MCF 10A (cell line): ENCODE data around the gene TMC4. TPM values are rescaled to one million over a fixed set of nuclear protein-coding genes. Genes with fewer than 3 reads are reported as not detected.

Source experiments
- BruUV-seq: library from RNA; stranded (reverse); fragments of 400-500 nt; replicated peaks from 2 replicates; lab custom pipeline; 2021; lab: Mats Ljungman, UMichigan
- CTCF ChIA-PET: fragments of 300-600 bp; sonication (Branson Sonifier 250); formaldehyde crosslinking; extraction: SDS; loops from one replicate; lab custom pipeline; 2021; ENCODE audit warnings: antibody characterized with exemption, inconsistent platforms; lab: Yijun Ruan, JAX
- POLR2A ChIA-PET: fragments of 300-600, 350-650 bp; sonication (Branson Sonifier 250); formaldehyde crosslinking; extraction: SDS; loops from one replicate; lab custom pipeline; 2020; ENCODE audit warnings: antibody characterized with exemption, inconsistent platforms; lab: Yijun Ruan, JAX
- DNase-seq: peaks from one replicate; pipeline ENCODE4 v3.0.0-alpha.2; 2018; ENCODE audit not compliant: unreplicated experiment
- H3K27ac Mint-ChIP-seq: one replicate; pipeline ENCODE4 v1.8.0; 2022; ENCODE audit warnings: mild to moderate bottlenecking, low read depth, mixed read lengths; ENCODE audit not compliant: unreplicated experiment
- H3K27me3 Mint-ChIP-seq: one replicate; pipeline ENCODE4 v1.8.0; 2022; ENCODE audit warnings: mixed read lengths; ENCODE audit not compliant: insufficient read depth, unreplicated experiment
- H3K36me3 Mint-ChIP-seq: one replicate; pipeline ENCODE4 v1.8.0; 2022; ENCODE audit warnings: mild to moderate bottlenecking, moderate library complexity, mixed read lengths; ENCODE audit not compliant: insufficient read depth, unreplicated experiment
- H3K4me1 Mint-ChIP-seq: one replicate; pipeline ENCODE4 v1.8.0; 2022; ENCODE audit warnings: mixed read lengths; ENCODE audit not compliant: insufficient read depth, unreplicated experiment
- H3K4me3 Mint-ChIP-seq: one replicate; pipeline ENCODE4 v1.8.0; 2022; ENCODE audit warnings: mild to moderate bottlenecking, moderate library complexity, mixed read lengths; ENCODE audit not compliant: unreplicated experiment
- H3K9me3 Mint-ChIP-seq: one replicate; pipeline ENCODE4 v1.8.0; 2022; ENCODE audit warnings: mixed read lengths; ENCODE audit not compliant: unreplicated experiment
- CTCF ChIP-seq: fragments of 200-600 bp; IDR thresholded peaks from one replicate; pipeline ENCODE4 v1.8.0; 2022; ENCODE audit warnings: antibody characterized with exemption, mild to moderate bottlenecking; ENCODE audit not compliant: unreplicated experiment
- intact Hi-C: fragments of 100-400 bp; cut with micrococcal nuclease; formaldehyde crosslinking; loops from 2 replicates; pipeline ENCODE4 v1.14.1; 2022
- total RNA-seq: library from RNA; stranded (reverse); gene quantifications from 2 replicates; pipeline ENCODE4 v1.2.3, GENCODE V29; 2022

Gene TMC4
- total RNA-seq, 1 experiment from 2014 or later: 6.1 TPM

GRCh38 chr19:54201980-54202379 is 29.0 kb upstream of the TMC4 start:
- peaks cover 12% of the 10 kb centered on the region for H3K4me1 Mint-ChIP-seq
- CTCF ChIA-PET: interaction anchor here (0.7 to 2.5 kb wide), 4 partner anchors 15 to 34 kb away, joined by 4 to 7 read pairs (median 4); no protein-coding TSS in a partner anchor
- H3K9me3 Mint-ChIP-seq: no peaks in the 10 kb centered on the region
- H3K27ac Mint-ChIP-seq: peak overlapping the region; percentile 99
- intact Hi-C loops: loop anchor here (5.0 kb wide), 2 partner anchors 40 to 335 kb away; partner anchors contain the start of gene MYADM
- POLR2A ChIA-PET: interaction anchor here (0.8 to 13.2 kb wide), 9 partner anchors 8 to 246 kb away, joined by 3 to 324 read pairs (median 14); partner anchors contain the start of genes CNOT3, LENG1, LENG8 and MBOAT7
- peaks cover 67% of the 10 kb centered on the region for H3K36me3 Mint-ChIP-seq
- peak; percentile 50 for DNase-seq
- peak overlapping the region; percentile 91 for H3K4me3 Mint-ChIP-seq
- no peak for TF ChIP-seq CTCF
- H3K27me3 Mint-ChIP-seq: no peaks in the 10 kb centered on the region
- BruUV-seq: no TSS peak

DNA sequence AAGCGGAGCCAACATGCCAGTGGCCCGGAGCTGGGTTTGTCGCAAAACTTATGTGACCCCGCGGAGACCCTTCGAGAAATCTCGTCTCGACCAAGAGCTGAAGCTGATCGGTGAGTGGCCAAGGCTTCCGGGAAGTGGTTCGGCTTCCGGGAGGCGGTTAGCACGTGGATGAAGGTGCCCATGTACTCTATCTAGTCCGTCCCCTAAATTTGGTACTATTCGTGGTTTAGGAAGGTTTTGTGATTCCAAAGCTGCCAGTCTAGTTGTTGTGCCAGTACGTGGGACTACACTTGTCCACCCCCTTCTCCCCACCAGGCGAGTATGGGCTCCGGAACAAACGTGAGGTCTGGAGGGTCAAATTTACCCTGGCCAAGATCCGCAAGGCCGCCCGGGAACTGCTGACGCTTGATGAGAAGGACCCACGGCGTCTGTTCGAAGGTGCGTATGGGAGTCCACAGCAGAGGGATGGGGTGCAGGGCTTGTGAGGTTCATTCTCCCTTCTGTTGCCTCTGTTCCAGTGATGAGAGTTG is 28.3 kb upstream of the TMC4 start:
- H3K27ac Mint-ChIP-seq: peak overlapping the region; percentile 99
- peaks cover 14% of the 10 kb centered on the region for H3K4me1 Mint-ChIP-seq
- TF ChIP-seq CTCF: no peak
- TSS peak; percentile 71 for BruUV-seq
- DNase-seq: no peak
- H3K9me3 Mint-ChIP-seq: no peaks in the 10 kb centered on the region
- H3K4me3 Mint-ChIP-seq: peak overlapping the region; percentile 91
- ChIA-PET POLR2A (interaction anchor here (0.9 to 13.2 kb wide), 13 partner anchors 9 to 1453 kb away, joined by 3 to 324 read pairs (median 4); partner anchors contain the start of genes CNOT3, LENG1, LENG8 and MBOAT7), CTCF (interaction anchor here (0.6 to 2.5 kb wide), 3 partner anchors 12 to 190 kb away, joined by 3 to 7 read pairs (median 3); partner anchors contain the start of gene MBOAT7)
- H3K36me3 Mint-ChIP-seq: peaks cover 60% of the 10 kb centered on the region
- intact Hi-C loops: loop anchor here (5.0 kb wide), 2 partner anchors 39 to 334 kb away; partner anchors contain the start of gene MYADM
- H3K27me3 Mint-ChIP-seq: no peaks in the 10 kb centered on the region

DNA sequence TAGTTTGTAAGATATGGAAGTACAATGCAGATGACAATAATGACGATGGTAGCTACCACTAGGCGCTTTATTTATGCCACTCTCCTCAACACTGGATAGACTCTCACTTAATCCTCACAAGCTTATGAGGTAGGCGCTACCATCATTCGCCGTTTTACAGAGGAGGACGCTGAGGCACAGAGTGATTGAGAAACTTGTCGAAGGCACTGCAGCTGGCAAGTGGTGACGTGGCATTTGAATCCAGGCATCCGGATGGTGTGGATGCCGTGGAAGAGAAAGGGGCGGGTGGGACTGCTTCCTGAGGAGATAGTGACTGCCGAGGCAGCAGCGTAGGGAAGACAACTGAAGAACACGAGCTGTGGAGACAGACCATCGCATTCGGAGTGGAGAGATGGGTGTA is 26.4 kb upstream of the TMC4 start:
- peaks cover 56% of the 10 kb centered on the region for H3K36me3 Mint-ChIP-seq
- H3K9me3 Mint-ChIP-seq: no peaks in the 10 kb centered on the region
- no peak for TF ChIP-seq CTCF
- ChIA-PET CTCF (interaction anchor here (0.6 to 2.8 kb wide), 6 partner anchors 9 to 81 kb away, joined by 3 to 14 read pairs (median 4); partner anchors contain the start of genes MBOAT7 and TSEN34), POLR2A (interaction anchor here (0.7 to 13.2 kb wide), 5 partner anchors 8 to 868 kb away, joined by 3 to 324 read pairs (median 27); partner anchors contain the start of genes CNOT3, LENG1, MBOAT7 and TSEN34)
- H3K4me3 Mint-ChIP-seq: peak overlapping the region; percentile 52
- H3K27ac Mint-ChIP-seq: no peak overlapping the region
- BruUV-seq: no TSS peak
- no peaks in the 10 kb centered on the region for H3K27me3 Mint-ChIP-seq
- H3K4me1 Mint-ChIP-seq: peaks cover 6% of the 10 kb centered on the region
- intact Hi-C loops: no loop called here
- DNase-seq: no peak

DNA sequence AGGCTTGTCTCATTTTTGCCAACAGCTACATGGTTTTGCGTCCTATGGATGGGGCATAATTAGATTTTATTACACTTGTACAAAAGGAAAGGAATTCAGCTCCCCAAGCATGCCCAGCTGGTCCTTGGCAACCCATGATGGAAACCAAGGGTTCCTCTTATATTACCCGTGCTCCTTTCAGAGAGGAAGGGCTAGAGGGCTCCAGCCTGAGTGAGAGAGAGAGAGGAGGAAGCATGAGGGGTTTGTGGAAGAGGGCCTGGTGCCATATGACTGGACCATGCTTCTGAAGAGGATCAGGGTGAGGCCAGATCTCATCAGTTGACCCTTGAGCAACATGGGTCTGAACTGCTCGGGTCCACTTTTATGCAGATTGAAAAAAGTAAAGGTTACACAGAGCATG is 24.2 kb upstream of the TMC4 start:
- Mint-ChIP-seq H3K4me1 (peaks cover 11% of the 10 kb centered on the region), H3K27ac (peak overlapping the region; percentile 47), H3K36me3 (peaks cover 54% of the 10 kb centered on the region), H3K4me3 (no peak overlapping the region), H3K9me3 (no peaks in the 10 kb centered on the region), H3K27me3 (no peaks in the 10 kb centered on the region)
- POLR2A ChIA-PET: interaction anchor here (0.9 to 1.0 kb wide), 3 partner anchors 11 to 24 kb away, joined by 3 to 6 read pairs (median 4); partner anchors contain the start of gene TMC4
- TF ChIP-seq CTCF: no peak
- intact Hi-C loops: no loop called here
- CTCF ChIA-PET: interaction anchor here (2.8 kb wide), 1 partner anchor 8 kb away, joined by 14 read pairs; the partner anchor contains the start of gene MBOAT7
- DNase-seq: no peak
- BruUV-seq: no TSS peak
